Measurements from ENCODE around the gene MBOAT2. TPM values are rescaled to one million over a fixed set of nuclear protein-coding genes. Genes with fewer than 3 reads are reported as not detected.
"Not testable (repeated sequence)": the region's sequence is repeated elsewhere in the genome, so short reads cannot be mapped to it uniquely, and the experiment has no call there.

The MBOAT2 gene
- total RNA-seq, 1 experiment from 2014 or later, result 40.9 TPM

DNA sequence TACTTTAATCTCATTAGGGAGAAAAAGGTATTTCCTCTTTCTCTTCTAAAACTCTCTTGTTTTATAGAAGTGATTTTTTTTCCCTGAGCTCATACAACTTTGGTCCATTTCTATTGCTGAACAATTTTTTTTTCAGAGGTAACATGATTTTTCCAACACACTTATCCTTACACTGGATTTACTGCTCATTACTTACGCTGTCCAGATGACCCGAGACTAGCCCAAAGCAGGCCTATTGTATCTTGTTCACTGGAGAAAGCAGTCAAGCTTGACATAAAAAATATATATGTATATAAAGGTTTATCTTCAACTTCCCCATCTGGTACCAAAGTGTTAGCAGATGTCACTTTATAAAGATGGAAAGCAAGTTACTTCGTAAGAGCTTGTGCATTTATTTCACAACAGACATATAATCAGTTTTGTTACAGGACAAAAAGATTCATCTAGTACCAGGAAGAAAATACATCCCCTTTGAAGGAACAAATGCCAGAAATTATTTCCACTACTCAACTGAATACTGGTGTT lies 95.7 kb downstream of the MBOAT2 start:
- H3K36me3 Mint-ChIP-seq (ENCODE audit: insufficient read depth, unreplicated experiment), result no peaks in the 10 kb centered on the region

DNA sequence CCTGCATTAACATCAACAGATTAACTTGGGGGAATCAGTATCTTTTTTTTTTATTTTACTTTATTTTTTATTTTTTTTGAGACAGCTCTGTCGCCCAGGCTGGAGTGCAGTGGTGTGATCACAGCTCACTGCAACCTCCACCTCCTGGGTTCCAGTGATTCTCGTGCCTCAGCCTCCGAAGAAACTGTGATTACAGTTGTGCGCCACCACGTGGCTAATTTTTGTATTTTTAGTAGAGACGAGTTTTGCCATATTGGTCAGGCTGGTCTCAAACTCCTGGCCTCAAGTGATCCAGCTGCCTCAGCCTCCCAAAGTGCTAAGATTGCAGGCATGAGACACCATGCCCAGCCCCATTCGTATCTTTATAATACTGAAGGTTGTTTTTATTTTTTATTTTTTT lies 99.6 kb downstream of the MBOAT2 start:
- BruUV-seq (replicated peaks); CTCF ChIA-PET; H3K27ac Mint-ChIP-seq (ENCODE audit: unreplicated experiment); H3K9me3 Mint-ChIP-seq (ENCODE audit: low read depth, unreplicated experiment); H3K4me1 Mint-ChIP-seq (ENCODE audit: low read depth, unreplicated experiment); H3K27me3 Mint-ChIP-seq (ENCODE audit: unreplicated experiment); intact Hi-C loops (cut with micrococcal nuclease; ENCODE audit: unreplicated experiment); H3K4me3 Mint-ChIP-seq (ENCODE audit: low read depth, unreplicated experiment); H3K36me3 Mint-ChIP-seq (ENCODE audit: insufficient read depth, unreplicated experiment); DNase-seq: not testable (repeated sequence)

More for the DNA sequence above, 95.7 kb downstream of the MBOAT2 start:
- CTCF ChIA-PET, result no interaction called here
- Mint-ChIP-seq H3K9me3 (ENCODE audit: low read depth, unreplicated experiment) (peaks cover 13% of the 10 kb centered on the region), H3K27ac (ENCODE audit: unreplicated experiment) (no peak overlapping the region), H3K4me1 (ENCODE audit: low read depth, unreplicated experiment) (no peaks in the 10 kb centered on the region), H3K4me3 (ENCODE audit: low read depth, unreplicated experiment) (no peak overlapping the region), H3K27me3 (ENCODE audit: unreplicated experiment) (no peaks in the 10 kb centered on the region)
- intact Hi-C loops (cut with micrococcal nuclease; ENCODE audit: unreplicated experiment), result no loop called here
- no peak for TF ChIP-seq CTCF (IDR thresholded peaks at IDR 0.05; ENCODE audit: unreplicated experiment)
- no peak for DNase-seq
- no TSS peak for BruUV-seq (replicated peaks)

DNA sequence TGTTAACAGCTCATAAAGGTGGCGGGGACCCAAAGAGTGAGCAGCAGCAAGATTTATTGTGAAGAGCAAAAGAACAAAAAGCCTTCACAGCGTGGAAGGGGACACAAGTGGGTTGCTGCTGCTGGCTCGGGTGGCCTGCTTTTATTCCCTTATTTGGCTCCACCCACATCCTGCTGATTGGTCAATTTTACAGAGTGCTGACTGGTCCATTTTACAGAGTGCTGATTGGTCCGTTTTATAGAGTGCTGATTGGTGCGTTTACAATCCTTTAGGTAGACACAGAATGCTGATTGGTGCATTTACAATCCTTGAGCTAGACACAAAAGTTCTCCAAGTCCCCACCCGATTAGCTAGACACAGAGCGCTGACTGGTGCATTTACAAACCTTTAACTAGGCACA lies 100.7 kb downstream of the MBOAT2 start:
- BruUV-seq (replicated peaks); H3K4me1 Mint-ChIP-seq (ENCODE audit: low read depth, unreplicated experiment); H3K4me3 Mint-ChIP-seq (ENCODE audit: low read depth, unreplicated experiment); CTCF ChIA-PET; H3K36me3 Mint-ChIP-seq (ENCODE audit: insufficient read depth, unreplicated experiment); intact Hi-C loops (cut with micrococcal nuclease; ENCODE audit: unreplicated experiment); DNase-seq; H3K27me3 Mint-ChIP-seq (ENCODE audit: unreplicated experiment); H3K9me3 Mint-ChIP-seq (ENCODE audit: low read depth, unreplicated experiment); H3K27ac Mint-ChIP-seq (ENCODE audit: unreplicated experiment): not testable (repeated sequence)

GRCh38 chr2:8897206-8897605 lies 106.3 kb downstream of the MBOAT2 start:
- H3K27me3 Mint-ChIP-seq (ENCODE audit: unreplicated experiment); H3K27ac Mint-ChIP-seq (ENCODE audit: unreplicated experiment); H3K4me3 Mint-ChIP-seq (ENCODE audit: low read depth, unreplicated experiment); H3K9me3 Mint-ChIP-seq (ENCODE audit: low read depth, unreplicated experiment); intact Hi-C loops (cut with micrococcal nuclease; ENCODE audit: unreplicated experiment); CTCF ChIA-PET; BruUV-seq (replicated peaks); DNase-seq; H3K4me1 Mint-ChIP-seq (ENCODE audit: low read depth, unreplicated experiment); H3K36me3 Mint-ChIP-seq (ENCODE audit: insufficient read depth, unreplicated experiment): not testable (repeated sequence)

DNA sequence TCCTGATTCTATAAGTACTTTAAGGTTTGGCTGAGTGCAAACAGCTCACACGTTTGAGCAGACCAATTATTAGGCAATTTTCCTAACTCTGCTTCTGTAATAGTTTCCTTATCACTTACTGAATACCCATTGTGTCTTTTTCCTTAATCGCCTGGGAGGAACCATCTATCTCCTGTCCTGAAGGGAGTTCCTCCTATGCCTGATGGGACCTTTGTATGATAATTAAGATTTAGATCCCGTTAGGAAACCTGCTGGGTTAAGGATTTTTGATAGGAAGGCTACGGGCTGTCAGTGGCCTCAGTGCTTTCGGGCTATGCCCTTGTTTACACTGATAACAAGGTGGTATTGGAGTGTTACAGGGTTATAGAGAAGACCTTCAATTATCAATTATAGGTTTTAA lies 106.8 kb downstream of the MBOAT2 start:
- intact Hi-C loops (cut with micrococcal nuclease; ENCODE audit: unreplicated experiment); H3K27ac Mint-ChIP-seq (ENCODE audit: unreplicated experiment); H3K4me1 Mint-ChIP-seq (ENCODE audit: low read depth, unreplicated experiment); DNase-seq; BruUV-seq (replicated peaks); H3K36me3 Mint-ChIP-seq (ENCODE audit: insufficient read depth, unreplicated experiment); H3K4me3 Mint-ChIP-seq (ENCODE audit: low read depth, unreplicated experiment); H3K9me3 Mint-ChIP-seq (ENCODE audit: low read depth, unreplicated experiment); H3K27me3 Mint-ChIP-seq (ENCODE audit: unreplicated experiment): not testable (repeated sequence)
- CTCF ChIA-PET, result interaction anchor here (1.1 kb wide), 1 partner anchor 8 kb away, joined by 5 read pairs; no protein-coding TSS in a partner anchor

DNA sequence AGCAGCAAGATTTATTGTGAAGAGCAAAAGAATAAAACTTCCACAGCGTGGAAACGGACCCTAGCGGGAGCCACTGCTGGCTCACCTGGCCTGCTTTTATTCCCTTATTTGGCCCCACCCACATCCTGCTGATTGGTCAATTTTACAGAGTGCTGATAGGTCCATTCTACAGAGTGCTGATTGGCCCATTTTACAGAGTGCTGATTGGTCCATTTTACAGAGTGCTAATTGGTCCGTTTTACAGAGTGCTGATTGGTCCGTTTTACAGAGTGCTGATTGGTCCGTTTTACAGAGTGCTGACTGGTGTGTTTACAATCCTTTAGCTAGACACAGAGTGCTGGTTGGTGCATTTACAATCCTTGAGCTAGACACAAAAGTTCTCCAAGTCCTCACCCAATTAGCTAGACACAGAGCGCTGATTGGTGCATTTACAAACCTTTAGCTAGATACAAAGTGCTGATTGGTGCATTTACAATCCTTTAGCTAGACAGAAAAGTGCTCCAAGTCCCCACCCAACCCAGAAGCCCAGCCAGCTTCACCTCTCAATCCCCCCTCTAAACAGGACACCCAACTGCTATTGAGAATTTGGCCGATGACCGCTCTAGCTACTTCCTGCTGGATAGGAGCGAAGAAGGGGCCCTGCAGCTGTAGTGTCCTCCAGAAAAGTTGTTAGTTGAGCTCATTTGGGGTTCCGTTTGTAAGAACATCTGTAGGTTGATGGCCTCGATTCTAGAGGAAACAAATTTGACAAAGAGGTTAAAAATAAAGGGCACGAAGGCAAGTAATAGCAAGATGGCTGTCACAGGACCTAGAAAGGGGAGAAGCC lies 108.2 kb downstream of the MBOAT2 start:
- BruUV-seq (replicated peaks); H3K4me1 Mint-ChIP-seq (ENCODE audit: low read depth, unreplicated experiment); H3K4me3 Mint-ChIP-seq (ENCODE audit: low read depth, unreplicated experiment); H3K27me3 Mint-ChIP-seq (ENCODE audit: unreplicated experiment); H3K9me3 Mint-ChIP-seq (ENCODE audit: low read depth, unreplicated experiment); H3K27ac Mint-ChIP-seq (ENCODE audit: unreplicated experiment); H3K36me3 Mint-ChIP-seq (ENCODE audit: insufficient read depth, unreplicated experiment); intact Hi-C loops (cut with micrococcal nuclease; ENCODE audit: unreplicated experiment); DNase-seq: not testable (repeated sequence)
- CTCF ChIA-PET, result interaction anchor here (1.1 kb wide), 1 partner anchor 9 kb away, joined by 5 read pairs; no protein-coding TSS in a partner anchor
